ENCODE measurements around the gene RPS21. TPM values are rescaled to one million over a fixed set of nuclear protein-coding genes. Genes with fewer than 3 reads are reported as not detected.

RPS21 gene
- total and polyA plus RNA-seq, 2 of the 13 experiments (the other 11 are each of a cell fraction or from before 2014, with no cell fraction given): 2,647 to 11,063 TPM

DNA sequence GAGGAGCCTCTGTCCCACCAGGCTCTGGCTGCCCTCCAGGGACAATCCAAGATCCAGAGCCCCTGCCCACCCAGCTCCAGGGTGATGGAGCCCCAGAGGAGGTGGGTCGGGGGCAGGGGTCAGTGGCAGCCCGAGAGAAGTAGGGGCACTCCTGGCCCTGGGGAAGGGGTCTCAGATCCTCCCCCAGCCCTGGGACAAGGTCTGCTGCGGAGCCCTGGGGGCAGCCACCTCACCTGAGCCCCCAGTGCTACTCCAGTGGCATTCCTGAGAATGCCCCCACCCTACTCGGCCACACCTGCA, 17.1 kb upstream of the RPS21 start (continued):
- TF ChIP-seq MZF1 (CRISPR knock-in tag; IDR thresholded peaks at IDR 0.05; ENCODE audit: borderline replicate concordance): no peak
- TF ChIP-seq NFRKB (IDR thresholded peaks at IDR 0.05): no peak
- 0 out of 2 replicates have a peak, but pooled peaks have one; percentile 14 for TF ChIP-seq YEATS4 (CRISPR knock-in tag; IDR thresholded peaks at IDR 0.05; ENCODE audit: borderline replicate concordance)
- TF ChIP-seq PTBP1 (IDR thresholded peaks at IDR 0.05; ENCODE audit: low read depth, low read length, poor library complexity, severe bottlenecking): peak; percentile 23
- no peak for TF ChIP-seq MATR3 (CRISPR knock-in tag; IDR thresholded peaks at IDR 0.05)
- TF ChIP-seq ZNF556 (CRISPR knock-in tag; IDR thresholded peaks at IDR 0.05; ENCODE audit: borderline replicate concordance): no peak
- TF ChIP-seq, protein P1, sequence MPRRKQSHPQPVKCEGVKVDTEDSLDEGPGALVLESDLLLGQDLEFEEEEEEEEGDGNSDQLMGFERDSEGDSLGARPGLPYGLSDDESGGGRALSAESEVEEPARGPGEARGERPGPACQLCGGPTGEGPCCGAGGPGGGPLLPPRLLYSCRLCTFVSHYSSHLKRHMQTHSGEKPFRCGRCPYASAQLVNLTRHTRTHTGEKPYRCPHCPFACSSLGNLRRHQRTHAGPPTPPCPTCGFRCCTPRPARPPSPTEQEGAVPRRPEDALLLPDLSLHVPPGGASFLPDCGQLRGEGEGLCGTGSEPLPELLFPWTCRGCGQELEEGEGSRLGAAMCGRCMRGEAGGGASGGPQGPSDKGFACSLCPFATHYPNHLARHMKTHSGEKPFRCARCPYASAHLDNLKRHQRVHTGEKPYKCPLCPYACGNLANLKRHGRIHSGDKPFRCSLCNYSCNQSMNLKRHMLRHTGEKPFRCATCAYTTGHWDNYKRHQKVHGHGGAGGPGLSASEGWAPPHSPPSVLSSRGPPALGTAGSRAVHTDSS (CRISPR knock-in tag; conservative IDR thresholded peaks at IDR 0.05): no peak
- no peak for TF ChIP-seq TBX3 (IDR thresholded peaks at IDR 0.05; ENCODE audit: borderline replicate concordance)
- TF ChIP-seq, protein P2, sequence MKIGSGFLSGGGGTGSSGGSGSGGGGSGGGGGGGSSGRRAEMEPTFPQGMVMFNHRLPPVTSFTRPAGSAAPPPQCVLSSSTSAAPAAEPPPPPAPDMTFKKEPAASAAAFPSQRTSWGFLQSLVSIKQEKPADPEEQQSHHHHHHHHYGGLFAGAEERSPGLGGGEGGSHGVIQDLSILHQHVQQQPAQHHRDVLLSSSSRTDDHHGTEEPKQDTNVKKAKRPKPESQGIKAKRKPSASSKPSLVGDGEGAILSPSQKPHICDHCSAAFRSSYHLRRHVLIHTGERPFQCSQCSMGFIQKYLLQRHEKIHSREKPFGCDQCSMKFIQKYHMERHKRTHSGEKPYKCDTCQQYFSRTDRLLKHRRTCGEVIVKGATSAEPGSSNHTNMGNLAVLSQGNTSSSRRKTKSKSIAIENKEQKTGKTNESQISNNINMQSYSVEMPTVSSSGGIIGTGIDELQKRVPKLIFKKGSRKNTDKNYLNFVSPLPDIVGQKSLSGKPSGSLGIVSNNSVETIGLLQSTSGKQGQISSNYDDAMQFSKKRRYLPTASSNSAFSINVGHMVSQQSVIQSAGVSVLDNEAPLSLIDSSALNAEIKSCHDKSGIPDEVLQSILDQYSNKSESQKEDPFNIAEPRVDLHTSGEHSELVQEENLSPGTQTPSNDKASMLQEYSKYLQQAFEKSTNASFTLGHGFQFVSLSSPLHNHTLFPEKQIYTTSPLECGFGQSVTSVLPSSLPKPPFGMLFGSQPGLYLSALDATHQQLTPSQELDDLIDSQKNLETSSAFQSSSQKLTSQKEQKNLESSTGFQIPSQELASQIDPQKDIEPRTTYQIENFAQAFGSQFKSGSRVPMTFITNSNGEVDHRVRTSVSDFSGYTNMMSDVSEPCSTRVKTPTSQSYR (CRISPR knock-in tag; IDR thresholded peaks at IDR 0.05; ENCODE audit: borderline replicate concordance): no peak
- TF ChIP-seq ZNF615 (CRISPR knock-in tag; IDR thresholded peaks at IDR 0.05; ENCODE audit: borderline replicate concordance): no peak
- no peak for TF ChIP-seq CBX2 (IDR thresholded peaks at IDR 0.05; ENCODE audit: low read depth, low read length)
- no peak for TF ChIP-seq CBX2 (CRISPR knock-in tag; IDR thresholded peaks at IDR 0.05; ENCODE audit: low read depth)
- TF ChIP-seq SOX6 (IDR thresholded peaks at IDR 0.05): no peak
- TF ChIP-seq SOX6 (CRISPR knock-in tag; IDR thresholded peaks at IDR 0.05): no peak
- TF ChIP-seq ZNF724P (CRISPR knock-in tag; IDR thresholded peaks at IDR 0.05; ENCODE audit: borderline replicate concordance): no peak; the same call in 1 of the 2 replicates
- no peak for TF ChIP-seq ZFP36L2 (CRISPR knock-in tag; IDR thresholded peaks at IDR 0.05)
- TF ChIP-seq HDAC6 (IDR thresholded peaks at IDR 0.05; ENCODE audit: low read depth, low read length): no peak
- TF ChIP-seq HNRNPH1 (optimal IDR thresholded peaks at IDR 0.05; ENCODE audit: low read depth, low read length): no peak
- no peak for TF ChIP-seq NR2C2 (CRISPR knock-in tag; IDR thresholded peaks at IDR 0.05; ENCODE audit: borderline replicate concordance)
- no peak for TF ChIP-seq ATF7-NPFF (CRISPR knock-in tag; IDR thresholded peaks at IDR 0.05; ENCODE audit: low read depth)
- no peak; the same call in 1 of the 2 replicates for TF ChIP-seq SP2 (CRISPR knock-in tag; IDR thresholded peaks at IDR 0.05)
- TF ChIP-seq, protein P3, sequence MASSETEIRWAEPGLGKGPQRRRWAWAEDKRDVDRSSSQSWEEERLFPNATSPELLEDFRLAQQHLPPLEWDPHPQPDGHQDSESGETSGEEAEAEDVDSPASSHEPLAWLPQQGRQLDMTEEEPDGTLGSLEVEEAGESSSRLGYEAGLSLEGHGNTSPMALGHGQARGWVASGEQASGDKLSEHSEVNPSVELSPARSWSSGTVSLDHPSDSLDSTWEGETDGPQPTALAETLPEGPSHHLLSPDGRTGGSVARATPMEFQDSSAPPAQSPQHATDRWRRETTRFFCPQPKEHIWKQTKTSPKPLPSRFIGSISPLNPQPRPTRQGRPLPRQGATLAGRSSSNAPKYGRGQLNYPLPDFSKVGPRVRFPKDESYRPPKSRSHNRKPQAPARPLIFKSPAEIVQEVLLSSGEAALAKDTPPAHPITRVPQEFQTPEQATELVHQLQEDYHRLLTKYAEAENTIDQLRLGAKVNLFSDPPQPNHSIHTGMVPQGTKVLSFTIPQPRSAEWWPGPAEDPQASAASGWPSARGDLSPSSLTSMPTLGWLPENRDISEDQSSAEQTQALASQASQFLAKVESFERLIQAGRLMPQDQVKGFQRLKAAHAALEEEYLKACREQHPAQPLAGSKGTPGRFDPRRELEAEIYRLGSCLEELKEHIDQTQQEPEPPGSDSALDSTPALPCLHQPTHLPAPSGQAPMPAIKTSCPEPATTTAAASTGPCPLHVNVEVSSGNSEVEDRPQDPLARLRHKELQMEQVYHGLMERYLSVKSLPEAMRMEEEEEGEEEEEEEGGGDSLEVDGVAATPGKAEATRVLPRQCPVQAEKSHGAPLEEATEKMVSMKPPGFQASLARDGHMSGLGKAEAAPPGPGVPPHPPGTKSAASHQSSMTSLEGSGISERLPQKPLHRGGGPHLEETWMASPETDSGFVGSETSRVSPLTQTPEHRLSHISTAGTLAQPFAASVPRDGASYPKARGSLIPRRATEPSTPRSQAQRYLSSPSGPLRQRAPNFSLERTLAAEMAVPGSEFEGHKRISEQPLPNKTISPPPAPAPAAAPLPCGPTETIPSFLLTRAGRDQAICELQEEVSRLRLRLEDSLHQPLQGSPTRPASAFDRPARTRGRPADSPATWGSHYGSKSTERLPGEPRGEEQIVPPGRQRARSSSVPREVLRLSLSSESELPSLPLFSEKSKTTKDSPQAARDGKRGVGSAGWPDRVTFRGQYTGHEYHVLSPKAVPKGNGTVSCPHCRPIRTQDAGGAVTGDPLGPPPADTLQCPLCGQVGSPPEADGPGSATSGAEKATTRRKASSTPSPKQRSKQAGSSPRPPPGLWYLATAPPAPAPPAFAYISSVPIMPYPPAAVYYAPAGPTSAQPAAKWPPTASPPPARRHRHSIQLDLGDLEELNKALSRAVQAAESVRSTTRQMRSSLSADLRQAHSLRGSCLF (CRISPR knock-in tag; IDR thresholded peaks at IDR 0.05; ENCODE audit: borderline replicate concordance): no peak
- no peak for TF ChIP-seq SIN3A (IDR thresholded peaks at IDR 0.05; ENCODE audit: borderline replicate concordance, low read depth, low read length)

All from HepG2 (cell line).